H9 (cell line): ENCODE data around the gene LMX1B. TPM values are rescaled to one million over a fixed set of nuclear protein-coding genes. Genes with fewer than 3 reads are reported as not detected.

Experiments
- DNase-seq: peaks from one replicate; pipeline ENCODE4 v3.0.0-alpha.2; 2017
- H2AFZ ChIP-seq: one replicate; pipeline ENCODE4 v1.6.1; 2013; ENCODE audit warnings: mild to moderate bottlenecking, low read length, control low read depth, moderate library complexity
- H2AK5ac ChIP-seq: 2 replicates; pipeline ENCODE4 v1.6.1; 2013; ENCODE audit warnings: low read length, control low read depth, mixed read lengths; ENCODE audit not compliant: insufficient read length
- H2BK120ac ChIP-seq: one replicate; pipeline ENCODE4 v1.6.1; 2013; ENCODE audit warnings: low read depth, mild to moderate bottlenecking, low read length, control low read depth, inconsistent platforms; ENCODE audit not compliant: poor library complexity, severe bottlenecking
- H2BK12ac ChIP-seq: 2 replicates; pipeline ENCODE4 v1.6.1; 2013; ENCODE audit warnings: low read length, control low read depth, mixed read lengths, low read depth; ENCODE audit not compliant: insufficient read length
- H2BK15ac ChIP-seq: 2 replicates; pipeline ENCODE4 v1.6.1; 2013; ENCODE audit warnings: low read depth, low read length, control low read depth
- H2BK20ac ChIP-seq: one replicate; pipeline ENCODE4 v1.6.1; 2013; ENCODE audit warnings: low read depth, mild to moderate bottlenecking, low read length, control low read depth, inconsistent platforms; ENCODE audit not compliant: poor library complexity, severe bottlenecking
- H2BK5ac ChIP-seq: 2 replicates; pipeline ENCODE4 v1.6.1; 2013; ENCODE audit warnings: low read length, control low read depth, mixed read lengths; ENCODE audit not compliant: insufficient read length
- H3K14ac ChIP-seq: 2 replicates; pipeline ENCODE4 v1.6.1; 2013; ENCODE audit warnings: low read length, control low read depth; ENCODE audit not compliant: insufficient read depth
- H3K18ac ChIP-seq: 2 replicates; pipeline ENCODE4 v1.6.1; 2013; ENCODE audit warnings: low read depth, mild to moderate bottlenecking, mixed read lengths, low read length, control low read depth; ENCODE audit not compliant: insufficient read length
- H3K23ac ChIP-seq: 2 replicates; pipeline ENCODE4 v1.6.1; 2013; ENCODE audit warnings: low read length, control low read depth, mixed read lengths, low read depth; ENCODE audit not compliant: insufficient read length
- H3K23me2 ChIP-seq: 2 replicates; pipeline ENCODE4 v1.6.1; 2013; ENCODE audit warnings: low read depth, mild to moderate bottlenecking, mixed read lengths, low read length, control low read depth; ENCODE audit not compliant: insufficient read length, poor library complexity, severe bottlenecking
- H3K27ac ChIP-seq: 2 replicates; pipeline ENCODE4 v1.5.1; 2013; ENCODE audit warnings: low read length, control low read depth, mixed read lengths, low read depth; ENCODE audit not compliant: insufficient read length
- H3K27me3 ChIP-seq: 2 replicates; pipeline ENCODE4 v1.6.1; 2013; ENCODE audit warnings: low read length, control low read depth, inconsistent platforms; ENCODE audit not compliant: insufficient read depth
- H3K4ac ChIP-seq: 2 replicates; pipeline ENCODE4 v1.6.1; 2013; ENCODE audit warnings: low read depth, mild to moderate bottlenecking, control low read depth, inconsistent platforms, low read length, moderate library complexity
- H3K4me1 ChIP-seq: 2 replicates; pipeline ENCODE4 v1.6.1; 2013; ENCODE audit warnings: low read length, control low read depth, inconsistent platforms; ENCODE audit not compliant: insufficient read depth
- H3K4me2 ChIP-seq: 2 replicates; pipeline ENCODE4 v1.6.1; 2013; ENCODE audit warnings: low read length, control low read depth, mixed read lengths; ENCODE audit not compliant: insufficient read length, insufficient read depth
- H3K56ac ChIP-seq: 2 replicates; pipeline ENCODE4 v1.6.1; 2013; ENCODE audit warnings: low read depth, mild to moderate bottlenecking, mixed read lengths, low read length, control low read depth; ENCODE audit not compliant: insufficient read length
- H3K79me1 ChIP-seq: 2 replicates; pipeline ENCODE4 v1.6.1; 2013; ENCODE audit warnings: low read depth, mild to moderate bottlenecking, moderate library complexity, low read length, control low read depth, inconsistent platforms; ENCODE audit not compliant: insufficient read depth, poor library complexity, severe bottlenecking
- H3K79me2 ChIP-seq: 2 replicates; pipeline ENCODE4 v1.6.1; 2013; ENCODE audit warnings: low read length, control low read depth, inconsistent platforms; ENCODE audit not compliant: insufficient read depth
- H3K9ac ChIP-seq: 2 replicates; pipeline ENCODE4 v1.6.1; 2013; ENCODE audit warnings: low read length, control low read depth, mixed read lengths; ENCODE audit not compliant: insufficient read length; ENCODE audit errors: extremely low read depth
- H3K9me3 ChIP-seq: one replicate; pipeline ENCODE4 v1.6.1; 2013; ENCODE audit warnings: low read depth, low read length, inconsistent platforms; ENCODE audit not compliant: control insufficient read depth
- H3T11ph ChIP-seq: one replicate; pipeline ENCODE4 v1.6.1; 2013; ENCODE audit warnings: mild to moderate bottlenecking, low read length, control low read depth, inconsistent platforms
- H4K20me1 ChIP-seq: one replicate; pipeline ENCODE4 v1.6.1; 2013; ENCODE audit not compliant: control insufficient read depth, insufficient read length, insufficient read depth
- H4K5ac ChIP-seq: 2 replicates; pipeline ENCODE4 v1.6.1; 2013; ENCODE audit warnings: low read depth, mild to moderate bottlenecking, mixed read lengths, low read length, control low read depth; ENCODE audit not compliant: insufficient read length
- H4K8ac ChIP-seq: replicated peaks from 2 replicates; pipeline ENCODE4 v1.6.1; 2013; ENCODE audit warnings: low read length, control low read depth, mixed read lengths, low read depth; ENCODE audit not compliant: insufficient read length
- H4K91ac ChIP-seq: 2 replicates; pipeline ENCODE4 v1.6.1; 2013; ENCODE audit warnings: low read depth, mild to moderate bottlenecking, moderate library complexity, mixed read lengths, low read length, control low read depth; ENCODE audit not compliant: insufficient read length
- H3K27ac Mint-ChIP-seq, 3 experiments: 2 replicates in 2 of 3; 3 replicates in 1 of 3; pipeline ENCODE4 v1.8.0; 2020 to 2021; ENCODE audit warnings: mixed read lengths in 3 of 3, mild to moderate bottlenecking in 1 of 3, moderate library complexity in 1 of 3
- H3K27me3 Mint-ChIP-seq: 2 replicates; pipeline ENCODE4 v1.8.0; 2021; ENCODE audit warnings: low read depth, mild to moderate bottlenecking, moderate library complexity, mixed read lengths
- H3K36me3 Mint-ChIP-seq, 3 experiments: 2 replicates in 2 of 3; 3 replicates in 1 of 3; pipeline ENCODE4 v1.8.0; 2020 to 2021; ENCODE audit warnings: low read depth in 3 of 3, mixed read lengths in 3 of 3; ENCODE audit not compliant: insufficient read depth in 1 of 3
- H3K4me1 Mint-ChIP-seq, 2 experiments: 2 replicates each; pipeline ENCODE4 v1.8.0; 2020; ENCODE audit warnings: mixed read lengths in 2 of 2
- H3K4me3 Mint-ChIP-seq, 2 experiments: 2 replicates in 1 of 2; 3 replicates in 1 of 2; pipeline ENCODE4 v1.8.0; 2020 to 2021; ENCODE audit warnings: mild to moderate bottlenecking in 2 of 2, mixed read lengths in 2 of 2, moderate library complexity in 1 of 2
- H3K9me3 Mint-ChIP-seq, 2 experiments: 2 replicates in 1 of 2; 3 replicates in 1 of 2; pipeline ENCODE4 v1.8.0; 2020; ENCODE audit warnings: mild to moderate bottlenecking in 2 of 2, mixed read lengths in 2 of 2, moderate library complexity in 1 of 2
- CTCF ChIP-seq: fragments of 200-600 bp; sonication (generic); conservative IDR thresholded peaks from 3 replicates; pipeline ENCODE4 v1.8.0; 2021; ENCODE audit warnings: antibody characterized with exemption, mild to moderate bottlenecking
- WGBS: extraction: QIAGEN DNeasy Blood & Tissue Kit; methylation state at CpG from one replicate; pipeline ENCODE4 v1.1.7; 2013; ENCODE audit warnings: missing lambda C conversion rate, low lambda C conversion rate, mixed read lengths; ENCODE audit not compliant: insufficient read length; ENCODE audit errors: extremely low coverage; 5-methylcytosine and 5-hydroxymethylcytosine counted together
- total RNA-seq: library from RNA; stranded (reverse); gene quantifications from 2 replicates; pipeline ENCODE4 v1.2.1, GENCODE V29; 2021

LMX1B gene
- total RNA-seq, 1 experiment from 2014 or later, result 0.85 TPM

GRCh38 chr9:126673689-126674364, 60.1 kb downstream of the LMX1B start:
- Histone ChIP-seq H2AK5ac (no peak overlapping the region), H3K79me1 (no peaks in the 10 kb centered on the region), H4K20me1 (peaks cover 3% of the 10 kb centered on the region), H3T11ph (no peak overlapping the region), H2BK5ac (no peak overlapping the region), H3K18ac (no peak overlapping the region), H2BK120ac (no peak overlapping the region), H3K9me3 (no peaks in the 10 kb centered on the region), H3K4me1 (peaks cover 24% of the 10 kb centered on the region; the same call in 1 of the 2 replicates), H3K9ac (no peak overlapping the region), H2BK15ac (no peak overlapping the region), H3K4ac (no peak overlapping the region), H3K23me2 (peaks cover 7% of the 10 kb centered on the region), H3K27ac (no peak overlapping the region), H2BK20ac (no peak overlapping the region), H3K14ac (no peak overlapping the region; the same call in 1 of the 2 replicates), H4K8ac (no peak overlapping the region), H3K23ac (no peak overlapping the region), H3K27me3 (peaks cover 9% of the 10 kb centered on the region; the same call in 1 of the 2 replicates), H2BK12ac (no peak overlapping the region), H3K56ac (no peak overlapping the region), H4K5ac (no peak overlapping the region), H4K91ac (no peak overlapping the region), H3K4me2 (peak overlapping the region; percentile 18), H3K79me2 (no peaks in the 10 kb centered on the region), H2AFZ (no peak overlapping the region)
- H3K4me1 Mint-ChIP-seq, result peaks cover 46 to 59% of the 10 kb centered on the region in 2 experiments
- H3K27me3 Mint-ChIP-seq, result peaks cover 70% of the 10 kb centered on the region
- peak overlapping the region in 1 of 2 experiments; percentile 65; a peak in 3 of 5 replicates for H3K4me3 Mint-ChIP-seq
- no peak overlapping the region for H3K27ac Mint-ChIP-seq
- no peak for DNase-seq
- no peaks in the 10 kb centered on the region; a peak in 1 of 7 replicates for H3K36me3 Mint-ChIP-seq
- no peak for TF ChIP-seq CTCF
- no CpG with 5 or more reads among the region's 13 CpGs for WGBS
- H3K9me3 Mint-ChIP-seq, result no peaks in the 10 kb centered on the region; a peak in 1 of 5 replicates
